Calu3 (cell line): ENCODE data around the gene TLK1. TPM values are rescaled to one million over a fixed set of nuclear protein-coding genes. Genes with fewer than 3 reads are reported as not detected.

ENCODE experiments used
- BruUV-seq: library from RNA; stranded (reverse); fragments of 400-500 nt; replicated peaks from 2 replicates; lab custom pipeline; 2021; lab: Mats Ljungman, UMichigan
- CTCF ChIA-PET: fragments of 300-600 bp; sonication (Branson Sonifier 250); formaldehyde crosslinking; loops from one replicate; lab custom pipeline; 2022; ENCODE audit warnings: antibody characterized with exemption; lab: Charles Lee
- DNase-seq: peaks from one replicate; pipeline ENCODE4 v3.0.0; 2022
- H3K27ac Mint-ChIP-seq: one replicate; pipeline ENCODE4 v1.8.0; 2022; ENCODE audit warnings: mixed read lengths; ENCODE audit not compliant: unreplicated experiment
- H3K27me3 Mint-ChIP-seq: one replicate; pipeline ENCODE4 v1.8.0; 2022; ENCODE audit warnings: mixed read lengths; ENCODE audit not compliant: unreplicated experiment
- H3K36me3 Mint-ChIP-seq: one replicate; pipeline ENCODE4 v1.8.0; 2022; ENCODE audit warnings: mild to moderate bottlenecking, moderate library complexity, mixed read lengths; ENCODE audit not compliant: insufficient read depth, unreplicated experiment
- H3K4me1 Mint-ChIP-seq: one replicate; pipeline ENCODE4 v1.8.0; 2022; ENCODE audit warnings: mild to moderate bottlenecking, low read depth, mixed read lengths; ENCODE audit not compliant: unreplicated experiment
- H3K4me3 Mint-ChIP-seq: one replicate; pipeline ENCODE4 v1.8.0; 2022; ENCODE audit warnings: mild to moderate bottlenecking, low read depth, moderate library complexity, mixed read lengths; ENCODE audit not compliant: unreplicated experiment
- H3K9me3 Mint-ChIP-seq: one replicate; pipeline ENCODE4 v1.8.0; 2022; ENCODE audit warnings: low read depth, mixed read lengths; ENCODE audit not compliant: unreplicated experiment
- CTCF ChIP-seq: fragments of 200-600 bp; IDR thresholded peaks from one replicate; pipeline ENCODE4 v1.8.0; 2022; ENCODE audit warnings: antibody characterized with exemption; ENCODE audit not compliant: unreplicated experiment
- intact Hi-C: fragments of 100-400 bp; cut with micrococcal nuclease; formaldehyde crosslinking; loops from one replicate; pipeline ENCODE4 v1.10.0; 2022; ENCODE audit not compliant: unreplicated experiment
- total RNA-seq: library from RNA; stranded (reverse); gene quantifications from 2 replicates; pipeline ENCODE4 v1.2.3, GENCODE V29; 2022

TLK1 gene
- total RNA-seq, 1 experiment from 2014 or later = 64.7 TPM

GRCh38 chr2:171004363-171004762, 156.3 kb downstream of the TLK1 start:
- Mint-ChIP-seq H3K4me1 (no peaks in the 10 kb centered on the region), H3K9me3 (no peaks in the 10 kb centered on the region), H3K27me3 (no peaks in the 10 kb centered on the region), H3K36me3 (peaks cover 15% of the 10 kb centered on the region), H3K27ac (no peak overlapping the region), H3K4me3 (no peak overlapping the region)
- CTCF ChIA-PET = no interaction called here
- no TSS peak for BruUV-seq
- no peak for TF ChIP-seq CTCF
- DNase-seq = no peak
- intact Hi-C loops = no loop called here

GRCh38 chr2:170999654-171000053, 161.0 kb downstream of the TLK1 start:
- Mint-ChIP-seq H3K4me1 (no peaks in the 10 kb centered on the region), H3K27me3 (no peaks in the 10 kb centered on the region), H3K9me3 (no peaks in the 10 kb centered on the region), H3K27ac (no peak overlapping the region), H3K36me3 (peaks cover 16% of the 10 kb centered on the region), H3K4me3 (no peak overlapping the region)
- TF ChIP-seq CTCF = no peak
- CTCF ChIA-PET = no interaction called here
- no TSS peak for BruUV-seq
- no peak for DNase-seq
- intact Hi-C loops = no loop called here

- no peak for DNase-seq
- Mint-ChIP-seq H3K9me3 (no peaks in the 10 kb centered on the region), H3K4me1 (no peaks in the 10 kb centered on the region), H3K4me3 (no peak overlapping the region), H3K27me3 (no peaks in the 10 kb centered on the region), H3K36me3 (peaks cover 15% of the 10 kb centered on the region), H3K27ac (no peak overlapping the region)
- CTCF ChIA-PET = interaction anchor here (0.6 to 0.7 kb wide), 2 partner anchors 9 to 21 kb away, joined by 5 read pairs; no protein-coding TSS in a partner anchor
- no peak for TF ChIP-seq CTCF
- intact Hi-C loops = no loop called here
- BruUV-seq = no TSS peak
Observed at GRCh38 chr2:170997893-170998597, 162.6 kb downstream of the TLK1 start.

- Mint-ChIP-seq H3K4me1 (no peaks in the 10 kb centered on the region), H3K27ac (no peak overlapping the region), H3K27me3 (no peaks in the 10 kb centered on the region), H3K36me3 (peaks cover 15% of the 10 kb centered on the region), H3K4me3 (no peak overlapping the region), H3K9me3 (no peaks in the 10 kb centered on the region)
- no peak for DNase-seq
- TF ChIP-seq CTCF = no peak
- intact Hi-C loops = no loop called here
- BruUV-seq = no TSS peak
- CTCF ChIA-PET = no interaction called here
Observed at GRCh38 chr2:170996316-170996715, 164.4 kb downstream of the TLK1 start.
